NOMO-1 (cell line): ENCODE results near the gene VPS18.

Source experiments
- DNase-seq, 2 experiments: peaks; one replicate each; lab custom pipeline; 2025; ENCODE audit not compliant: unreplicated experiment in 2 of 2; lab: John Stamatoyannopoulos, UW

Gene VPS18

GRCh38 chr15:40952301-40952900, 58.2 kb downstream of the VPS18 start:
- DNase-seq, result no peak

DNA sequence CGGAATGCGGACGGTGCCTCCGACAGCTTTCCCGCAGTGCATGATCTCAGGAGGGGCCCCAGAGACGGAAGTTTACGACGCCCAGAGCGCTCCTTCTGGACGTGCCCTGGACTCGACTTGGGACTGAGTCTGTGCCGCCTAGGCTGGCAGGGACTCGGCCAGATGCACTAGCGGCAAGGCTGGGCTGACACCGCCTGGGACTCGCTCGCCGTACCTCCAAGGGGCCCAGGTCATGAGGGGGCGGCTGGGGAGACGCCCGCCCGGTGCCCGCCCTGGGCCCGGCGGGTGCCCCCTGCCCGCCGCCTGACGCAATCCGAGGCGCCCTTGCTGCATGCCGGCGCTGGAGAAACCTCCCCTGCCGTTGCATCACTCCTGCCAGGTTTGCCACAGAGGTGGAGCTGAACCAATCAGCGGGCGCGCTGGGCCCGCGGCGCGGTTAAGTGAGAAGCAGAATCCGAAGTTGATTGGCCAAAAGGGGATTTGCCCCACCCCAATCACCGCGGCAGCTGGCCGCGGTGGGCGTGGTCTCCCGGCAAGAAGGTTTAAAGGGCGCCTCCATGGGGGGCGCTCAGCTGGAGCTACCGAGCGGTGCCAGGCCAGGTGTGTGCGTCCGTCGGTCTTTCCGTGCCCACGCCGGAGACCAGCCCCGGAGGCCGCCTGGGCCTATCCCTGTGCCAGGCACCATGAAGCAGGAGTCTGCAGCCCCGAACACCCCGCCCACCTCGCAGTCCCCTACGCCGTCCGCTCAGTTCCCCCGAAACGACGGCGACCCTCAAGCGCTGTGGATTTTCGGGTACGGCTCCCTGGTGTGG, 58.9 kb downstream of the VPS18 start, which contains the start of gene CHAC1:
CHAC1 (plus strand) TSS at position 571 of the 812 bp plus-strand sequence; CDS start at position 684, 113 bp downstream.
- peak; percentile 96 to 97 for DNase-seq
